Body of pancreas (tissue), 4 donors: ENCODE measurements around the gene USH2A. TPM values are rescaled to one million over a fixed set of nuclear protein-coding genes. Genes with fewer than 3 reads are reported as not detected.

Experiments
- ATAC-seq: fragments of 150-250 bp; one replicate; pipeline ENCODE4 v1.9.1; 2016
- DNase-seq, 4 donors: peaks; one replicate each; pipeline ENCODE4 v3.0.0-alpha.2; 2019
- H3K27ac ChIP-seq, 4 donors: fragments of 200-600 bp; sonication (generic); 1 replicate in 3 of 4; 2 replicates in 1 of 4; pipeline versions ENCODE4 v1.5.1 to v1.6.1; 2016 to 2019; ENCODE audit warnings: mild to moderate bottlenecking in 1 of 4, mixed read lengths in 1 of 4, moderate library complexity in 1 of 4
- H3K27me3 ChIP-seq, 2 donors: fragments of 200-600 bp; sonication (generic); one replicate each; pipeline ENCODE4 v1.6.0; 2016; ENCODE audit warnings: mild to moderate bottlenecking in 1 of 2
- H3K36me3 ChIP-seq, 2 donors: fragments of 200-600 bp; sonication (generic); replicated peaks in 1 of 2; 2 replicates each; pipeline ENCODE4 v1.5.1; 2016; ENCODE audit warnings: low read depth in 2 of 2; ENCODE audit not compliant: insufficient read depth in 1 of 2
- H3K4me1 ChIP-seq: fragments of 200-600 bp; sonication (generic); one replicate; pipeline ENCODE4 v1.6.0; 2016
- H3K4me3 ChIP-seq, 2 donors: fragments of 200-600 bp; sonication (generic); 1 replicate in 1 of 2; 2 replicates in 1 of 2; pipeline ENCODE4 v1.5.1; 2016 to 2019
- H3K9me3 ChIP-seq, 3 donors: fragments of 200-600 bp; sonication (generic); 1 replicate in 2 of 3; 2 replicates in 1 of 3; pipeline ENCODE4 v1.5.1; 2016
- CTCF ChIP-seq, 7 experiments: fragments of 450-650 bp in 4 of 7; fragments of 200-600 bp in 3 of 7; sonication (generic) in 3 of 7; IDR thresholded peaks; one replicate each; pipeline ENCODE4 v1.5.1; 2016 to 2019; ENCODE audit warnings: antibody characterized with exemption in 7 of 7
- POLR2A ChIP-seq, 3 donors: fragments of 450-650 bp; IDR thresholded peaks; one replicate each; pipeline ENCODE4 v1.6.1; 2016; ENCODE audit warnings: antibody characterized with exemption in 3 of 3, mild to moderate bottlenecking in 2 of 3
- WGBS, 2 donors: methylation state at CpG; one replicate each; pipeline ENCODE4 v1.1.5; 2017; 5-methylcytosine and 5-hydroxymethylcytosine counted together
- intact Hi-C: fragments of 100-400 bp; cut with DNase I; formaldehyde crosslinking; loops from one replicate; pipeline ENCODE4 v1.15.1; 2023
- total RNA-seq, 2 donors: library from RNA; depleted of rRNA; stranded (reverse); fragments of >200 nt; gene quantifications; one replicate each; pipeline ENCODE4 v1.1.0, GENCODE V29; 2016

The USH2A gene
- total RNA-seq, 2 donors from 2014 or later, result 0.26 to 0.33 TPM

- Histone ChIP-seq H3K27ac (no peak overlapping the region), H3K4me3 (no peak overlapping the region), H3K27me3 (no peaks in the 10 kb centered on the region), H3K9me3 (no peaks in the 10 kb centered on the region), H3K4me1 (no peaks in the 10 kb centered on the region), H3K36me3 (peaks cover 9 to 20% of the 10 kb centered on the region in 2 donors)
- 83 to 87% methylated on average over 1 of the region's 1 CpG for WGBS, 2 donors
- intact Hi-C loops, result no loop called here
- no peak for DNase-seq
- ATAC-seq, result no peak
- TF ChIP-seq POLR2A (IDR thresholded peaks at IDR 0.05) (no peak), CTCF (IDR thresholded peaks at IDR 0.05) (no peak)
Measured at GRCh38 chr1:215617979-215618378, 805.3 kb downstream of the USH2A start.

GRCh38 chr1:215612391-215612790 lies 810.9 kb downstream of the USH2A start:
- Histone ChIP-seq H3K27me3 (no peaks in the 10 kb centered on the region), H3K4me3 (no peak overlapping the region), H3K4me1 (no peaks in the 10 kb centered on the region), H3K9me3 (no peaks in the 10 kb centered on the region), H3K36me3 (peaks cover 7% of the 10 kb centered on the region in 2 donors), H3K27ac (peak overlapping the region in 1 of 4 donors; percentile 32)
- ATAC-seq (no peak), DNase-seq (no peak)
- TF ChIP-seq CTCF (IDR thresholded peaks at IDR 0.05) (no peak), POLR2A (IDR thresholded peaks at IDR 0.05) (no peak)
- 68 to 77% methylated on average over 3 of the region's 3 CpGs for WGBS, 2 donors
- intact Hi-C loops, result no loop called here

- H3K27me3 ChIP-seq, result no peaks in the 10 kb centered on the region
- peaks cover 6 to 7% of the 10 kb centered on the region in 2 donors for H3K36me3 ChIP-seq
- peaks cover 7% of the 10 kb centered on the region for H3K4me1 ChIP-seq
- no peak for TF ChIP-seq POLR2A (IDR thresholded peaks at IDR 0.05)
- H3K27ac ChIP-seq, result no peak overlapping the region
- intact Hi-C loops, result no loop called here
- WGBS, 2 donors, result 77 to 81% methylated on average over 4 of the region's 4 CpGs
- no peaks in the 10 kb centered on the region for H3K9me3 ChIP-seq
- DNase-seq (no peak), ATAC-seq (no peak)
- no peak overlapping the region for H3K4me3 ChIP-seq
Measured at GRCh38 chr1:215608646-215609045, 814.6 kb downstream of the USH2A start.

- intact Hi-C loops, result no loop called here
- no peak for ATAC-seq
- WGBS, 2 donors, result 26 to 35% methylated on average over 1 of the region's 1 CpG
Measured at GRCh38 chr1:215607412-215607811, 815.8 kb downstream of the USH2A start.

GRCh38 chr1:215606564-215607168 lies 816.6 kb downstream of the USH2A start:
- H3K9me3 ChIP-seq, result no peaks in the 10 kb centered on the region
- intact Hi-C loops, result no loop called here
- ATAC-seq (no peak), DNase-seq (no peak)
- no peak overlapping the region for H3K4me3 ChIP-seq
- no peaks in the 10 kb centered on the region for H3K27me3 ChIP-seq
- H3K36me3 ChIP-seq, result no peaks in the 10 kb centered on the region
- 75 to 76% methylated on average over 2 of the region's 2 CpGs for WGBS, 2 donors
- H3K4me1 ChIP-seq, result peaks cover 7% of the 10 kb centered on the region
- TF ChIP-seq POLR2A (IDR thresholded peaks at IDR 0.05), result no peak
- TF ChIP-seq CTCF (IDR thresholded peaks at IDR 0.05), result peak in 6 of 7 experiments; percentile 23 to 49 (median 41)
- no peak overlapping the region for H3K27ac ChIP-seq

More at GRCh38 chr1:215607412-215607811, 815.8 kb downstream of the USH2A start:
- H3K4me1 ChIP-seq, result peaks cover 7% of the 10 kb centered on the region
- no peak overlapping the region for H3K4me3 ChIP-seq
- peaks cover 0 to 2% of the 10 kb centered on the region in 2 donors for H3K36me3 ChIP-seq
- no peaks in the 10 kb centered on the region for H3K9me3 ChIP-seq
- no peaks in the 10 kb centered on the region for H3K27me3 ChIP-seq
- H3K27ac ChIP-seq, result no peak overlapping the region
- TF ChIP-seq POLR2A (IDR thresholded peaks at IDR 0.05) (no peak), CTCF (IDR thresholded peaks at IDR 0.05) (no peak)
- no peak for DNase-seq
